H9 (cell line): ENCODE data around the gene CIB4. TPM values are rescaled to one million over a fixed set of nuclear protein-coding genes. Genes with fewer than 3 reads are reported as not detected.

Source experiments
- DNase-seq: peaks from one replicate; pipeline ENCODE4 v3.0.0-alpha.2; 2017
- H2AFZ ChIP-seq: one replicate; pipeline ENCODE4 v1.6.1; 2013; ENCODE audit warnings: mild to moderate bottlenecking, low read length, control low read depth, moderate library complexity
- H2AK5ac ChIP-seq: 2 replicates; pipeline ENCODE4 v1.6.1; 2013; ENCODE audit warnings: low read length, control low read depth, mixed read lengths; ENCODE audit not compliant: insufficient read length
- H2BK120ac ChIP-seq: one replicate; pipeline ENCODE4 v1.6.1; 2013; ENCODE audit warnings: low read depth, mild to moderate bottlenecking, low read length, control low read depth, inconsistent platforms; ENCODE audit not compliant: poor library complexity, severe bottlenecking
- H2BK12ac ChIP-seq: 2 replicates; pipeline ENCODE4 v1.6.1; 2013; ENCODE audit warnings: low read length, control low read depth, mixed read lengths, low read depth; ENCODE audit not compliant: insufficient read length
- H2BK15ac ChIP-seq: 2 replicates; pipeline ENCODE4 v1.6.1; 2013; ENCODE audit warnings: low read depth, low read length, control low read depth
- H2BK20ac ChIP-seq: one replicate; pipeline ENCODE4 v1.6.1; 2013; ENCODE audit warnings: low read depth, mild to moderate bottlenecking, low read length, control low read depth, inconsistent platforms; ENCODE audit not compliant: poor library complexity, severe bottlenecking
- H2BK5ac ChIP-seq: 2 replicates; pipeline ENCODE4 v1.6.1; 2013; ENCODE audit warnings: low read length, control low read depth, mixed read lengths; ENCODE audit not compliant: insufficient read length
- H3K14ac ChIP-seq: 2 replicates; pipeline ENCODE4 v1.6.1; 2013; ENCODE audit warnings: low read length, control low read depth; ENCODE audit not compliant: insufficient read depth
- H3K18ac ChIP-seq: 2 replicates; pipeline ENCODE4 v1.6.1; 2013; ENCODE audit warnings: low read depth, mild to moderate bottlenecking, mixed read lengths, low read length, control low read depth; ENCODE audit not compliant: insufficient read length
- H3K23ac ChIP-seq: 2 replicates; pipeline ENCODE4 v1.6.1; 2013; ENCODE audit warnings: low read length, control low read depth, mixed read lengths, low read depth; ENCODE audit not compliant: insufficient read length
- H3K23me2 ChIP-seq: 2 replicates; pipeline ENCODE4 v1.6.1; 2013; ENCODE audit warnings: low read depth, mild to moderate bottlenecking, mixed read lengths, low read length, control low read depth; ENCODE audit not compliant: insufficient read length, poor library complexity, severe bottlenecking
- H3K27ac ChIP-seq: 2 replicates; pipeline ENCODE4 v1.5.1; 2013; ENCODE audit warnings: low read length, control low read depth, mixed read lengths, low read depth; ENCODE audit not compliant: insufficient read length
- H3K27me3 ChIP-seq: 2 replicates; pipeline ENCODE4 v1.6.1; 2013; ENCODE audit warnings: low read length, control low read depth, inconsistent platforms; ENCODE audit not compliant: insufficient read depth
- H3K4ac ChIP-seq: 2 replicates; pipeline ENCODE4 v1.6.1; 2013; ENCODE audit warnings: low read depth, mild to moderate bottlenecking, control low read depth, inconsistent platforms, low read length, moderate library complexity
- H3K4me1 ChIP-seq: 2 replicates; pipeline ENCODE4 v1.6.1; 2013; ENCODE audit warnings: low read length, control low read depth, inconsistent platforms; ENCODE audit not compliant: insufficient read depth
- H3K4me2 ChIP-seq: 2 replicates; pipeline ENCODE4 v1.6.1; 2013; ENCODE audit warnings: low read length, control low read depth, mixed read lengths; ENCODE audit not compliant: insufficient read length, insufficient read depth
- H3K56ac ChIP-seq: 2 replicates; pipeline ENCODE4 v1.6.1; 2013; ENCODE audit warnings: low read depth, mild to moderate bottlenecking, mixed read lengths, low read length, control low read depth; ENCODE audit not compliant: insufficient read length
- H3K79me1 ChIP-seq: 2 replicates; pipeline ENCODE4 v1.6.1; 2013; ENCODE audit warnings: low read depth, mild to moderate bottlenecking, moderate library complexity, low read length, control low read depth, inconsistent platforms; ENCODE audit not compliant: insufficient read depth, poor library complexity, severe bottlenecking
- H3K79me2 ChIP-seq: 2 replicates; pipeline ENCODE4 v1.6.1; 2013; ENCODE audit warnings: low read length, control low read depth, inconsistent platforms; ENCODE audit not compliant: insufficient read depth
- H3K9ac ChIP-seq: 2 replicates; pipeline ENCODE4 v1.6.1; 2013; ENCODE audit warnings: low read length, control low read depth, mixed read lengths; ENCODE audit not compliant: insufficient read length; ENCODE audit errors: extremely low read depth
- H3K9me3 ChIP-seq: one replicate; pipeline ENCODE4 v1.6.1; 2013; ENCODE audit warnings: low read depth, low read length, inconsistent platforms; ENCODE audit not compliant: control insufficient read depth
- H3T11ph ChIP-seq: one replicate; pipeline ENCODE4 v1.6.1; 2013; ENCODE audit warnings: mild to moderate bottlenecking, low read length, control low read depth, inconsistent platforms
- H4K20me1 ChIP-seq: one replicate; pipeline ENCODE4 v1.6.1; 2013; ENCODE audit not compliant: control insufficient read depth, insufficient read length, insufficient read depth
- H4K5ac ChIP-seq: 2 replicates; pipeline ENCODE4 v1.6.1; 2013; ENCODE audit warnings: low read depth, mild to moderate bottlenecking, mixed read lengths, low read length, control low read depth; ENCODE audit not compliant: insufficient read length
- H4K8ac ChIP-seq: replicated peaks from 2 replicates; pipeline ENCODE4 v1.6.1; 2013; ENCODE audit warnings: low read length, control low read depth, mixed read lengths, low read depth; ENCODE audit not compliant: insufficient read length
- H4K91ac ChIP-seq: 2 replicates; pipeline ENCODE4 v1.6.1; 2013; ENCODE audit warnings: low read depth, mild to moderate bottlenecking, moderate library complexity, mixed read lengths, low read length, control low read depth; ENCODE audit not compliant: insufficient read length
- H3K27ac Mint-ChIP-seq, 3 experiments: 2 replicates in 2 of 3; 3 replicates in 1 of 3; pipeline ENCODE4 v1.8.0; 2020 to 2021; ENCODE audit warnings: mixed read lengths in 3 of 3, mild to moderate bottlenecking in 1 of 3, moderate library complexity in 1 of 3
- H3K27me3 Mint-ChIP-seq: 2 replicates; pipeline ENCODE4 v1.8.0; 2021; ENCODE audit warnings: low read depth, mild to moderate bottlenecking, moderate library complexity, mixed read lengths
- H3K36me3 Mint-ChIP-seq, 3 experiments: 2 replicates in 2 of 3; 3 replicates in 1 of 3; pipeline ENCODE4 v1.8.0; 2020 to 2021; ENCODE audit warnings: low read depth in 3 of 3, mixed read lengths in 3 of 3; ENCODE audit not compliant: insufficient read depth in 1 of 3
- H3K4me1 Mint-ChIP-seq, 2 experiments: 2 replicates each; pipeline ENCODE4 v1.8.0; 2020; ENCODE audit warnings: mixed read lengths in 2 of 2
- H3K4me3 Mint-ChIP-seq, 2 experiments: 2 replicates in 1 of 2; 3 replicates in 1 of 2; pipeline ENCODE4 v1.8.0; 2020 to 2021; ENCODE audit warnings: mild to moderate bottlenecking in 2 of 2, mixed read lengths in 2 of 2, moderate library complexity in 1 of 2
- H3K9me3 Mint-ChIP-seq, 2 experiments: 2 replicates in 1 of 2; 3 replicates in 1 of 2; pipeline ENCODE4 v1.8.0; 2020; ENCODE audit warnings: mild to moderate bottlenecking in 2 of 2, mixed read lengths in 2 of 2, moderate library complexity in 1 of 2
- CTCF ChIP-seq: fragments of 200-600 bp; sonication (generic); conservative IDR thresholded peaks from 3 replicates; pipeline ENCODE4 v1.8.0; 2021; ENCODE audit warnings: antibody characterized with exemption, mild to moderate bottlenecking
- WGBS: extraction: QIAGEN DNeasy Blood & Tissue Kit; methylation state at CpG from one replicate; pipeline ENCODE4 v1.1.7; 2013; ENCODE audit warnings: missing lambda C conversion rate, low lambda C conversion rate, mixed read lengths; ENCODE audit not compliant: insufficient read length; ENCODE audit errors: extremely low coverage; 5-methylcytosine and 5-hydroxymethylcytosine counted together
- total RNA-seq: library from RNA; stranded (reverse); gene quantifications from 2 replicates; pipeline ENCODE4 v1.2.1, GENCODE V29; 2021

Gene CIB4
- total RNA-seq, 1 experiment from 2014 or later: not detected

- H4K91ac ChIP-seq: no peak overlapping the region
- H3K9me3 ChIP-seq: no peaks in the 10 kb centered on the region
- H3K4me2 ChIP-seq: no peak overlapping the region
- H3K27me3 ChIP-seq: no peaks in the 10 kb centered on the region
- no peak overlapping the region for H3K18ac ChIP-seq
- Mint-ChIP-seq H3K9me3 (no peaks in the 10 kb centered on the region), H3K27ac (no peak overlapping the region), H3K4me3 (no peak overlapping the region), H3K4me1 (peaks cover 11 to 12% of the 10 kb centered on the region in 2 experiments), H3K27me3 (peaks cover 52% of the 10 kb centered on the region), H3K36me3 (no peaks in the 10 kb centered on the region)
- no peaks in the 10 kb centered on the region for H3K4me1 ChIP-seq
- no peak overlapping the region for H3K14ac ChIP-seq
- no peaks in the 10 kb centered on the region for H3K79me2 ChIP-seq
- no peak overlapping the region for H4K8ac ChIP-seq
- no peak overlapping the region for H3K27ac ChIP-seq
- H4K5ac ChIP-seq: no peak overlapping the region
- WGBS: no CpG with 5 or more reads among the region's 3 CpGs
- no peak overlapping the region for H3K9ac ChIP-seq
- H2BK12ac ChIP-seq: no peak overlapping the region
- TF ChIP-seq CTCF: no peak; the same call in 2 of the 3 replicates
- H2BK20ac ChIP-seq: no peak overlapping the region
- H4K20me1 ChIP-seq: no peaks in the 10 kb centered on the region
- no peak overlapping the region for H3K4ac ChIP-seq
- H2AK5ac ChIP-seq: no peak overlapping the region
- H2BK5ac ChIP-seq: no peak overlapping the region
- no peak overlapping the region for H2AFZ ChIP-seq
- H3K23ac ChIP-seq: no peak overlapping the region
- H2BK120ac ChIP-seq: no peak overlapping the region
- DNase-seq: no peak
- no peak overlapping the region for H2BK15ac ChIP-seq
- H3T11ph ChIP-seq: no peak overlapping the region
- no peak overlapping the region for H3K56ac ChIP-seq
- no peaks in the 10 kb centered on the region for H3K79me1 ChIP-seq
- no peaks in the 10 kb centered on the region for H3K23me2 ChIP-seq
Observed at GRCh38 chr2:26578113-26578458, 63.1 kb downstream of the CIB4 start.
